ENCODE data around the gene SYNM. TPM values are rescaled to one million over a fixed set of nuclear protein-coding genes. Genes with fewer than 3 reads are reported as not detected.

The SYNM gene
- total and polyA plus RNA-seq, 2 experiments from 2014 or later: 0.74 to 3.5 TPM

GRCh38 chr15:99100245-99101173, 4.4 kb upstream of the SYNM start:
- H3K9me2 ChIP-seq (ENCODE audit: insufficient read depth): no peaks in the 10 kb centered on the region
- Mint-ChIP-seq H3K27ac (no peak overlapping the region), H3K4me3 (peak overlapping the region; percentile 53), H3K4me1 (peaks cover 2% of the 10 kb centered on the region), H3K36me3 (ENCODE audit: low read depth) (no peaks in the 10 kb centered on the region), H3K9me3 (no peaks in the 10 kb centered on the region), H3K27me3 (ENCODE audit: insufficient read depth, low read depth, poor library complexity) (peaks cover 17% of the 10 kb centered on the region)
- no peaks in the 10 kb centered on the region for H4K20me1 ChIP-seq (replicated peaks; ENCODE audit: insufficient read depth)
- TF ChIP-seq REST (IDR thresholded peaks at IDR 0.05; ENCODE audit: unreplicated experiment) (no peak), EZH2phosphoT487 (IDR thresholded peaks at IDR 0.05; ENCODE audit: unreplicated experiment) (no peak), CREB1 (CRISPR knock-in tag; IDR thresholded peaks at IDR 0.05; ENCODE audit: low read depth) (peak; percentile 29; the same call in 1 of the 2 replicates), ZNF331 (CRISPR knock-in tag; IDR thresholded peaks at IDR 0.05; ENCODE audit: low read depth) (no peak), STAT1 (IDR thresholded peaks at IDR 0.05; ENCODE audit: unreplicated experiment) (no peak), JUNB (IDR thresholded peaks at IDR 0.05; ENCODE audit: unreplicated experiment) (peak; percentile 65), ETS1 (IDR thresholded peaks at IDR 0.05) (no peak), CTCF (conservative IDR thresholded peaks at IDR 0.05; ENCODE audit: low read depth in 2 of 2) (peak; percentile 81 to 88), ZNF462 (CRISPR knock-in tag; IDR thresholded peaks at IDR 0.05) (no peak), ZNF114 (CRISPR knock-in tag; IDR thresholded peaks at IDR 0.05) (no peak), NANOG (IDR thresholded peaks at IDR 0.05; ENCODE audit: borderline replicate concordance) (no peak), EZH2 (IDR thresholded peaks at IDR 0.05; ENCODE audit: low read depth, unreplicated experiment) (peak; percentile 26), POLR2AphosphoS5 (IDR thresholded peaks at IDR 0.05; ENCODE audit: low read depth) (no peak)
- peaks cover 33% of the 10 kb centered on the region for H3K27me3 ChIP-seq (ENCODE audit: insufficient read depth)
- peak overlapping the region; percentile 97 for H2AFZ ChIP-seq
- no peaks in the 10 kb centered on the region for H3K79me2 ChIP-seq (replicated peaks; ENCODE audit: insufficient read depth)
- no peaks in the 10 kb centered on the region for H3K4me1 ChIP-seq (ENCODE audit: insufficient read depth)
- no peaks in the 10 kb centered on the region for H3K36me3 ChIP-seq (ENCODE audit: insufficient read depth)
- H3F3A ChIP-seq (replicated peaks; ENCODE audit: low read depth): no peaks in the 10 kb centered on the region
- peak overlapping the region; percentile 56 for H3K4me3 ChIP-seq
- peak overlapping the region; percentile 78 for H3K4me2 ChIP-seq
- ATAC-seq (peak; percentile 66), DNase-seq (ENCODE audit: low spot score) (peak; percentile 93)
- no peak overlapping the region for H3K27ac ChIP-seq (ENCODE audit: low read depth)
